NCI-H526 (cell line): ENCODE measurements around the gene PDGFA.

ENCODE experiments used
- DNase-seq, 2 experiments: peaks; one replicate each; lab custom pipeline; 2025; lab: John Stamatoyannopoulos, UW

The PDGFA gene

DNA sequence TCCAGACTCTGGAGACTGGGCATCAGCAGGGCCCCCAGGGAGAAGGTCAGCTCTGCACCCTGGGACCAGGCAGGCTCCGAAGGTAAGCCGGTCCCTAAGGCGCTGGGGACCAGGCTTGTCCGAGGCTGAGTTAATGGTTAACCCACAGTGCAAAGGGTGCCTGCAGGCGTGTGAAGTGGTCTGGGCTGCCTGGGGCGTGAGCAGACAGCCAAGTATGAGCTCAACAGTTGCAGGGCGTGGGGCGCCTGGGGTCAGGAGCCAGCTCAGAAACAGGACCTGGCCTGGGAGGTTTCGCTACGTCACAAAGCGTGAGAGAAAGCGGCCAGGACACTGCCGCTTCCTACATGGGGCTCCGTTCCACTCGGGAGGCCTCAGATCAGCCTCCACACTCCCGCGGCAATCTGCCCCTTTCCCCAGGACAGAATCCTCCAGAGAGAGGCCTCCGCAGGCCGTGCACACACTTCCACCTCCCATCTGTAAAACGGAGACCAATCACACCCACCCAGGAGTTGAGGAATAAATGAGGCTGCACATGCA lies 16.0 kb downstream of the PDGFA start:
- DNase-seq, result peak in 1 of 2 experiments; percentile 79

GRCh38 chr7:502296-502695 lies 17.4 kb downstream of the PDGFA start:
- DNase-seq, result no peak

DNA sequence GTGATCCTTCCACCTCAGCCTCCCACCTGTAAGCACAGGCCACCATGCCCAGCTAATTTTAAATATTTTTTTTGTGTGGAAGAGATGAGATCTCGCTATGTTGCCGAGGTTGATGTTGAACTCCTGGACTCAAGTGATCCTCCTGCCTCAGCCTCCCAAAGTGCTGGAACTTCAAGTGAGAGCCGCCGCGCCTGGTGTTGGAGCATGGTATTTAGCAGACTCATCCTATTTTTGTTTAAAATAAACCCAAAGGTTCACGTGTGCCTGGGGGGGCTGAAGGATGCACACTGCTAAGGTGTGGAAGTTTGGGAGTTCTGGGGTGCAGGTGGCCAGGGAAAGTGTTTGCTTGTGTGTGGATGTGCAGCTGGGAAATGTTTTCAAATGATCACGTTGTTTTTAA lies 18.1 kb downstream of the PDGFA start:
- DNase-seq, result no peak

- DNase-seq, result no peak
Observed at GRCh38 chr7:500521-501420, 18.9 kb downstream of the PDGFA start.

- DNase-seq, result no peak
Observed at GRCh38 chr7:499853-500485, 19.7 kb downstream of the PDGFA start.

GRCh38 chr7:498678-499641 lies 20.7 kb downstream of the PDGFA start:
- DNase-seq, result no peak

- no peak for DNase-seq
Observed at GRCh38 chr7:497946-498655, 21.5 kb downstream of the PDGFA start.

- DNase-seq, result no peak
Observed at GRCh38 chr7:497346-497745, 22.3 kb downstream of the PDGFA start.

DNA sequence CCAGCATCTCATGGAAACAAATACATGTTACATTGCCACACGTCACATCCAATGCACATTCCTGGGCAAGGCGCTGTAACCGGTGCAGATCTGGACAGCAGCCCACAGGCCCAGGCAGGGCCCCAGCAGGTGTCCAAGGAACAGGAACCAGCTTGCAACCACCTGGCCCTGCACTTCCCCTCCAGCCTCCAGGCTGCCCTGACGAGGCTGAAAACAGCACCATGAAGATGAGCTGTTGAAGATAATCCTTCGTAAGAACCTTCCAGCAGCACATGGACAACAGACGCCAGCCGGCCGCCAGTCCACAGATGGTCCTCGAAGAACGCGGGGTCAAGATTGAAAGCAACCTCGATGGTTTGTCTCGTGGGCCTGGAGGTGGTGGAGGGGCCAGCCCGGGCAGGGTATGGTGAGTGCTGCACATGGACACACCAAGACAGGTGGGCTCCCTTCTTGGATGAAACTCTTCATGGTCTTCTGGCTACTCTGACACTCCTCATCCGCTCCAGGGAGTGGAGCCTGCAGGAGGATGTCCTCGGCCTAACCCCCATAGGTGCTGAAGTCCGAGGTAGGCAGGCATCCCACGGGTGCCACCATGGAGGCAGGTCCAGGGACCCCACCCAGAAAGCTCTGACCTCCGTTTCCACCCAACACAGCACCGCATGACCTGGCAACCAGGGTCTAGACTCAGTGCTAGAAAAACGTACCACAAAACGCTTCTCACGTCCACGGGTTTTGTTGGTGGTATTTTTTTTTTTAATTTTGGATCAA lies 22.9 kb downstream of the PDGFA start:
- no peak for DNase-seq

- no peak for DNase-seq
Observed at GRCh38 chr7:495761-496321, 23.8 kb downstream of the PDGFA start.

GRCh38 chr7:495326-495725 lies 24.3 kb downstream of the PDGFA start:
- no peak for DNase-seq

GRCh38 chr7:494906-495305 lies 24.7 kb downstream of the PDGFA start:
- no peak for DNase-seq

DNA sequence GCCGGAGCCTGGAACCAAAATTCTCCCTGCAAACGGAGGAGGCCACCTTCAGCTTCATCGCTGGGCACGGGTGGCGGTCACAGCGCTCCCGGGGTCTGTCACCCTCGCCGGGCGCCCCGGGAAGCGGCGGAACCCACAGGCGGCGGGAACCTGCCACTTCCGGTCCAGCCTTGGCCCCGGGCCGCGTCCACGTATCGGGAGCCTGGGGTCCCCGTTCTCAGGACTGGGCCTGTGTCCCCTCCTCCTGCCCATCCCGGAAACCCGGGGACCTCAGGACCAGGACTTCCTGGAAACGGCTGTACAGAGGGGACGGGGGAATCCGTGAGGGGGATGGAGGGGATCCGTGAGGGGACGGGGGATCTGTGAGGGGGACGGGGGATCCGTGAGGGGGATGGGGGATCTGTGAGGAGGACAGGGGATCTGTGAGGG lies 25.4 kb downstream of the PDGFA start:
- no peak for DNase-seq

DNA sequence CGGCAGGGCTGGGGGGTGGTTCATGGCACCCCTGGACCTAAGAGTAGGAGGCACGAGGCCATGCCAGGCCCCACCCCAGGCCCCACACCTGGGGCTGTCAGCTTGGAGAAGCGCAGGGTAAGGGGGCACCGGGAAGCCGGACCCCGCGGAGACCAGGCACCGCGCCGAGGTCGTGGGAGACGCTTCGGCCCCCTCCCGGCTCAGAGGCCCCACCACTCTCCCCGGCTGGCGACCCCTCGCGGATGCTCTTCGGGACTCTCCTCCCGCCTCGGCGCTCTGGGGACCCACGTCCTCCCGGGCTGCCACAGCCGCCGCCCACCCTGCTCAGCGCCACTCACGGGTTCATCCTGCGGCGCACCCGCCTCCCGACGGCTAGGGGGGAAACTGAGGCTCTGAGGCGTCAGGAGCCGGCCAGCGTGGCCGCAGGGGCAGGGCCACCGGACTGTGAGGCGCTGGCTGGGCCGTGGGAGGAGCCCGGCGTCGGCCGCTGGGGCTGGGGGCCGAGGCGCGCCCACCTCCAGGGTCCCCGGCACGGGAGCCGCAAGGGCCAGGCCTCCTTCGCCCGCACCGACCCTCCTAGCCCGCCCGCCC lies 25.9 kb downstream of the PDGFA start:
- DNase-seq, result no peak

DNA sequence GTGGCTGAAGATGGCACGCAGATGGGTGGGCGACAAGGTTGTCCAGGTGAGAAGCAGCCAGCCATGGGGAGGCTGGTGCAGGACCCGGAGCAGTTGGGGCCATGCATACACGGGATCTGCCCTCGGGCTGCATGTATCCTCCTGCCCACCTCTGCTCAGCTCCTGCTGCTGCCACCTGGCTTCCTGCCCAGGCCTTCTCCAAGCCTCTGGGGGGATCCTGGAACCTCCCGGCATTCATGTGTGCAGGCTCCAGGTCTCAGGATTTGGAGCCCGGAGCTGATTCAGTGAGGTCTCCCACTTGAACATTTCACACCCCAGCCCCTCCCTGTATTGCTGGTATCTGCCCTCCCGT lies 27.0 kb downstream of the PDGFA start:
- DNase-seq, result no peak

DNA sequence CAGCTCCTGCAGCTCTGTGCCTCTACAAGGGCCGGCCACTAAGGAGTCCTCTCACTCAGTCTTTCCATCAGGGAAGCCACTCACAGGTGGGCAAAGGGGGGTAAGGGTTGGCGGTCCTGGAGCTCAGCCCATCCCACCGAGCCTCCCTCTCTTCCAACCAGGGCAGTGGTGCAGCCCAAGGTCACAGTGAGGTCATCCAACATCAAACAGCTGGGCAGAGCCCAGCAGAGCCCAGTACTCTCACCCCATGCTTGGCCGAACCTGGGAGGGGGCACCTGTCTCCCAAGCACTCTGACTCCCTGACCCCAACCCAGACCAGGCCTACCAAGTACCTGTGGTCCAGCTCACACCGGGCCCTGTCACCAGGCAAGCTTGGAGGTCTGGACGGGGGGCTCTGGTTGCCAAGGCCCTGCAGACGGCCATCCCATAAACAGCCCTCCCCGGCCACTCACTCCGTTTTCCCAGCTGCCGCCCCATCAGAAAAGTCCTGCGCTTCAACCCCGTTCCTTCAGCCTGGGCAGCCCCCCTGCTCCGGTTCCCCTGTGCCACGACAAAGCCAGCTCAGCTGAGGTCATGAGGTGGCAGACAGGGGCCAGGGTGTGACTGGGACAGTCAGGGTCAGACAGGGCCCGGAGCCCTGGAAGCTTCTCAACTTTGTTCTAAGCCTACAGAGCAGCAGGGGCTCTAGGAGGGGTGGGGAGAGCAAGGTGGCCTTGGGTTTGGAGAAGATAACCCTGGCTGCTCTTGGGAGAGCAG lies 27.5 kb downstream of the PDGFA start:
- no peak for DNase-seq

DNA sequence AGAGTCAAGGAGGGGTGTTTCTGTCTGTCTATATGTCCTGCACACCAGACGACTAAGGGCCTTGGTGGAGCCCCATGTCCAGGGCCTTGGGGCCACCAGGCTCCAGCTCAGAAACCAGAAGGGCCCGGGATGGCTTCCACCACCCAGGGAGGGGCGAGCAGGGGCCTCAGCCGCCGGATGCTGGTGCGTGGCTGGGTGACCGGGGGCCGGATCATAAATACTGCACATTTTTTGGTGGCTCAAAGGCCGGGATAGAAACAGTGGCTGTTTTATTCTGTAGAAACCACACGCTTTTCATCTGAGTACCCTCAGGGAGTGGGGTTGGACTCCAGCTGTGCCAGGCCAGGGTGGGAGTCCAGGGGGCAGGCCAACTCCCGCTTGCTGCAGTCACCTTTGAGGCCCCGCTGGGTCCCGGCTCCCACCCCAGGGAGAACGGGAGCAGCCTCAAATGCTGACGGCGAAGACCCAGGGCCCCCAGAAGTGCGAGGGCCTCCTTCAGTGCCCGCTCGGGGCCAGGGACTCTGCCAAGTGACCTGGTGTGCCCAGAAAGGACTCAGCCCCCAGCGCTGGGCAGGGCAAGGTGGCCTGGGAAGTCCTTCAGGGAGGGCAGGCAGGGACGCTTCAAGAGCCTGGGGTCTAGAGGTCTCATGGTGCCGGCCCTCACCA lies 28.2 kb downstream of the PDGFA start:
- DNase-seq, result no peak

- peak in 1 of 2 experiments; percentile 59 for DNase-seq
Observed at GRCh38 chr7:490461-491291, 29.0 kb downstream of the PDGFA start.
